Measurements from ENCODE around the gene PCGF1. TPM values are rescaled to one million over a fixed set of nuclear protein-coding genes. Genes with fewer than 3 reads are reported as not detected.

Gene PCGF1
- total and polyA plus RNA-seq, 4 donors = 3.3 to 12.5 (median 10.9) TPM

DNA sequence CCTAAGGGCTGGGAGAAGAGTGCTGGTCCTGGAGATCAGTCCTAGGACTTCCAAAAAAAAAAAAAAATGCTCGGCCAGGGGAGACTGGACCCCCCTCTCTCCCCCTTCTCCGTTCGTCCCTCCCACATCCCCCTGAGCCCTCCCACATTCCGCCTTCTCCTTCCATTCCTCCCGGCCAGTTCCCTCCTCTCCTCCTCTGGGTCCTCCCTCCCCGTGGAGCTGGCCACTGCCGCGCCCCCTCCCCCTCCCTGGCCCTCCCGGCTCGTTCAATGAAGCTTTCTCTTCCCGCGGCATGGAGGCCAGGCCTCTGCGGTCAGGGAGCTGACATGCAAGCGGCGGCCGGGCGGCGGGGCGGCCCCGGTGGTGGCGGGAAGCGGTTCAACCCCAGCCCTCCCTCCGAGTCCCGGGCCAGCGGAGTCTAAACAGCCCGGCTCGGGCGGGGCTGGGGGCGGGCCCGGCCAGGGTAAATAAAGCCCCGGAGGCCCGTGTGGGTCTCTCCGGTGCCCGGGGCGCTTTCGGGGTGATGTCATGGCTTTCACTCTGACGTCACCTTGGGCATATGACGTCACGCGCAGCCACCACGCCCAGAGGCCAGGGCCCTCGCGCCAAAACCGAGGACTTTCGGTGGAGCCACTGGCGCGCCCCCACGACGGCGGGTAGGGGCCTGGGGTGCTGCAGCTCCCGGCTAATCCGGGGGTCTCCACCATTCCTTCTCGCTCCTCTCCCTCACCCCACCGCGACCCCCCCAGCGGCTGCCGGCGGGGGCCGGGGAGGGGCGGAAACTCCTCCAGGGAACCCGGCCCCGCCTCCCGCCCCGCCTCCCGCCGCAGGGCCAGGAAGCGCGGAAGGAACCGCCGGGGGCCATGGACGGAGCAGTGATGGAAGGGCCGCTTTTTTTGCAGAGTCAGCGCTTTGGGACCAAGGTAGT, 46.7 kb upstream of the PCGF1 start, which contains the start of the genes DOK1 and LOXL3:
TSS of gene DOK1 (plus strand) at position 829 of the 928 bp plus-strand sequence. CDS start at position 864, 35 bp downstream.
TSS of gene LOXL3 (minus strand) at position 51 of the 928 bp plus-strand sequence. CDS start 1,308 bp downstream, outside the sequence.
- peak; percentile 82 for DNase-seq (ENCODE audit: low spot score)
- under 1% methylated on average over 73 of the region's 73 CpGs for WGBS

DNA sequence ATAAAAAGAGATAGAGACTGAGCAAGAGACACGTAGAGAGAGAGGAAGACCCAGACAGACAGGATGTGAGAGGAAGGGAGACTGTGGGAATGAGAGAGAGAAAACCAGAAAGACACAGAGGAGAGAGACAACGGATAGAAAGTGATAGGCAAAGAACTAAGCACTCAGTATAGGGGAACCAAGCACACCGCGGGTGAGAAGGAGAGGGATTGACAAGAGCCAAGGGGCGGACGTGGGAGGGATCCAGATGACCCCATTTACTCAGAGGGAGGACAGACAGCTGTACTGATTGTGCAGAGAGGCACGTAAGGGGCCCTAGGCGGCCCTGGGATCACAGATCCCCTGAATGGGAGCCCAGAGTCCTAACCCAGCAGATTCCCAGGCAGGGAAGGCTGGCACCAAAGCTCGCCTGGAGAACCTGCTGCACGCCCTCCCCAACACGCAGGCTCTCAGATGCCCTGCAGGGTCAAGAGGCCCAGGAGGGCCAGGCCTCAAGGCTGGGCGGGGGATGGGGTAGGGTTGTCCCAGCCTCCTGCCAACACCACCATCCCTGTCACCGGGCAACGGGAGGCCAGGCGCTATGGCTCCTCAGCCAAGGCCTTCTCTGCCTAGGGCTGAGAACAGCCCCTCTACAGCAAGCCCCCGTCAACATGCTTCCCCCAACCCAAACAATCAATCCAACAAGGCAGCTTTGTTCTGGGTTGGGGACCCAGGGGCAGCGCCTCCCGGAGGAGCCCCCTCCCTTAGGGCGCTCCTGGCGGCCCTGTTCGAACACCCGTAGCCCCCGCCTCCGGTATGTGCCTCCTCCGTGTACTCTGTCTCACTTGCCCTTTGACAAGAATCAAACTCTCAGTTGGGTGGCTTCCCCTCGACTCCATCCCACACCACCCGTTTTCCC, 45.7 kb upstream of the PCGF1 start:
- WGBS = 64% methylated on average over 27 of the region's 27 CpGs
- Histone ChIP-seq H3K27me3 (ENCODE audit: control insufficient read depth in 4 of 4, insufficient read depth in 4 of 4, low read length in 3 of 4) (no peaks in the 10 kb centered on the region), H3K36me3 (ENCODE audit: control insufficient read depth in 4 of 4, insufficient read depth in 3 of 4, low read depth in 1 of 4, low read length in 3 of 4) (no peaks in the 10 kb centered on the region), H3K9ac (ENCODE audit: low read depth in 1 of 2, low read length in 2 of 2) (no peak overlapping the region), H3K27ac (ENCODE audit: low read depth in 1 of 2, low read length in 2 of 2) (no peak overlapping the region), H3K4me3 (ENCODE audit: low read depth in 1 of 3, low read length in 3 of 3) (peak overlapping the region in 1 of 3 donors; percentile 62), H3K9me3 (ENCODE audit: control insufficient read depth in 4 of 4, low read length in 3 of 4) (no peaks in the 10 kb centered on the region), H3K4me1 (ENCODE audit: control insufficient read depth in 4 of 4, insufficient read depth in 4 of 4, low read length in 3 of 4) (peaks cover 5 to 17% (median 12%) of the 10 kb centered on the region in 4 donors)
- no peak for DNase-seq (ENCODE audit: low spot score)
- TF ChIP-seq, protein P1, sequence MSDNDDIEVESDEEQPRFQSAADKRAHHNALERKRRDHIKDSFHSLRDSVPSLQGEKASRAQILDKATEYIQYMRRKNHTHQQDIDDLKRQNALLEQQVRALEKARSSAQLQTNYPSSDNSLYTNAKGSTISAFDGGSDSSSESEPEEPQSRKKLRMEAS (IDR thresholded peaks at IDR 0.05) = no peak
- TF ChIP-seq GABPA (IDR thresholded peaks at IDR 0.05 in 1 of 2, conservative IDR thresholded peaks at IDR 0.05 in 1 of 2) (no peak), RXRA (IDR thresholded peaks at IDR 0.05) (no peak), JUND (IDR thresholded peaks at IDR 0.05) (no peak), HNF4A (conservative IDR thresholded peaks at IDR 0.05) (no peak), YY1 (IDR thresholded peaks at IDR 0.05) (no peak), RAD21 (IDR thresholded peaks at IDR 0.05) (no peak), FOXA2 (IDR thresholded peaks at IDR 0.05) (no peak)
- TF ChIP-seq, protein P2, sequence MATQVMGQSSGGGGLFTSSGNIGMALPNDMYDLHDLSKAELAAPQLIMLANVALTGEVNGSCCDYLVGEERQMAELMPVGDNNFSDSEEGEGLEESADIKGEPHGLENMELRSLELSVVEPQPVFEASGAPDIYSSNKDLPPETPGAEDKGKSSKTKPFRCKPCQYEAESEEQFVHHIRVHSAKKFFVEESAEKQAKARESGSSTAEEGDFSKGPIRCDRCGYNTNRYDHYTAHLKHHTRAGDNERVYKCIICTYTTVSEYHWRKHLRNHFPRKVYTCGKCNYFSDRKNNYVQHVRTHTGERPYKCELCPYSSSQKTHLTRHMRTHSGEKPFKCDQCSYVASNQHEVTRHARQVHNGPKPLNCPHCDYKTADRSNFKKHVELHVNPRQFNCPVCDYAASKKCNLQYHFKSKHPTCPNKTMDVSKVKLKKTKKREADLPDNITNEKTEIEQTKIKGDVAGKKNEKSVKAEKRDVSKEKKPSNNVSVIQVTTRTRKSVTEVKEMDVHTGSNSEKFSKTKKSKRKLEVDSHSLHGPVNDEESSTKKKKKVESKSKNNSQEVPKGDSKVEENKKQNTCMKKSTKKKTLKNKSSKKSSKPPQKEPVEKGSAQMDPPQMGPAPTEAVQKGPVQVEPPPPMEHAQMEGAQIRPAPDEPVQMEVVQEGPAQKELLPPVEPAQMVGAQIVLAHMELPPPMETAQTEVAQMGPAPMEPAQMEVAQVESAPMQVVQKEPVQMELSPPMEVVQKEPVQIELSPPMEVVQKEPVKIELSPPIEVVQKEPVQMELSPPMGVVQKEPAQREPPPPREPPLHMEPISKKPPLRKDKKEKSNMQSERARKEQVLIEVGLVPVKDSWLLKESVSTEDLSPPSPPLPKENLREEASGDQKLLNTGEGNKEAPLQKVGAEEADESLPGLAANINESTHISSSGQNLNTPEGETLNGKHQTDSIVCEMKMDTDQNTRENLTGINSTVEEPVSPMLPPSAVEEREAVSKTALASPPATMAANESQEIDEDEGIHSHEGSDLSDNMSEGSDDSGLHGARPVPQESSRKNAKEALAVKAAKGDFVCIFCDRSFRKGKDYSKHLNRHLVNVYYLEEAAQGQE (IDR thresholded peaks at IDR 0.05) = no peak
- TF ChIP-seq, protein P3, sequence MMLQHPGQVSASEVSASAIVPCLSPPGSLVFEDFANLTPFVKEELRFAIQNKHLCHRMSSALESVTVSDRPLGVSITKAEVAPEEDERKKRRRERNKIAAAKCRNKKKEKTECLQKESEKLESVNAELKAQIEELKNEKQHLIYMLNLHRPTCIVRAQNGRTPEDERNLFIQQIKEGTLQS (IDR thresholded peaks at IDR 0.05) = no peak

More for the DNA sequence above, 46.7 kb upstream of the PCGF1 start, which contains the start of the genes DOK1 and LOXL3:
- Histone ChIP-seq H3K4me1 (ENCODE audit: control insufficient read depth in 4 of 4, insufficient read depth in 4 of 4, low read length in 3 of 4) (peaks cover 1 to 9% (median 7%) of the 10 kb centered on the region in 4 donors), H3K36me3 (ENCODE audit: control insufficient read depth in 4 of 4, insufficient read depth in 3 of 4, low read depth in 1 of 4, low read length in 3 of 4) (no peaks in the 10 kb centered on the region), H3K9ac (ENCODE audit: low read depth in 1 of 2, low read length in 2 of 2) (no peak within 1 kb of the TSS), H3K27ac (ENCODE audit: low read depth in 1 of 2, low read length in 2 of 2) (peak within 1 kb of the TSS; percentile 40 to 53), H3K27me3 (ENCODE audit: control insufficient read depth in 4 of 4, insufficient read depth in 4 of 4, low read length in 3 of 4) (no peaks in the 10 kb centered on the region), H3K4me3 (ENCODE audit: low read depth in 1 of 3, low read length in 3 of 3) (peak within 1 kb of the TSS; percentile 30 to 62 (median 53)), H3K9me3 (ENCODE audit: control insufficient read depth in 4 of 4, low read length in 3 of 4) (no peaks in the 10 kb centered on the region)
- TF ChIP-seq YY1 (IDR thresholded peaks at IDR 0.05) (no peak), HNF4G (IDR thresholded peaks at IDR 0.05) (no peak)
- TF ChIP-seq, protein P2 (IDR thresholded peaks at IDR 0.05) = no peak
